Measurements from ENCODE around the gene GALP. TPM values are rescaled to one million over a fixed set of nuclear protein-coding genes. Genes with fewer than 3 reads are reported as not detected.
"Not testable (repeated sequence)": the region's sequence is repeated elsewhere in the genome, so short reads cannot be mapped to it uniquely, and the experiment has no call there.

GALP gene
- total RNA-seq = not detected
- not detected for total RNA-seq (2013)

DNA sequence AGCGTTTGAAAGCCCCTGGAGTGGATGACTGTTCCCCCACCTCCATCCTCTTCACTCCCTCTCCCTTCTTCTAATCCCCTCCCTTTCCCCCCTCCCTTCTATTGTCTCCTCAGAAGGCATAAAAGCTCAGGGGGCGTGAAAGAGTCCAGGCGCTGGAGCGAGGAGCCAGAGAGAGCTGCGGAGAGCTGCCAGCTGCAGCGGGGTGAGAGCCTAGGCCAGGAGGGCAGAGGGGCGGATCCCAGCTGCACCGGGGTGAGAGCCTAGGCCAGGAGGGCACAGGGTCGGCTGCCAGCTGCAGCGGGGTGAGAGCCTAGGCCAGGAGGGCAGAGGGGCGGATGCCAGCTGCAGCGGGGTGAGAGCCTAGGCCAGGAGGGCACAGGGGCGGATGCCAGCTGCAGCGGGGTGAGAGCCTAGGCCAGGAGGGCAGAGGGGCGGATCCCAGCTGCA lies at the start of gene GALP:
GALP (plus strand) TSS at position 148 of the 447 bp plus-strand sequence. CDS start 1,101 bp downstream, outside the sequence.
- not testable (repeated sequence) for H3K9me3 Mint-ChIP-seq; DNase-seq; H3K4me1 ChIP-seq (ENCODE audit: control insufficient read depth, insufficient read depth, low read length); H3K27ac ChIP-seq (ENCODE audit: low read length); H3K9me3 ChIP-seq (ENCODE audit: control insufficient read depth, insufficient read depth, low read length); ATAC-seq; H3K27me3 ChIP-seq (ENCODE audit: control insufficient read depth, insufficient read depth, low read length); H3K36me3 Mint-ChIP-seq; H3K27me3 Mint-ChIP-seq (ENCODE audit: low read depth in 2 of 2); H3K4me3 ChIP-seq (ENCODE audit: low read length); H3K4me3 Mint-ChIP-seq; H3K4me1 Mint-ChIP-seq; H3K36me3 ChIP-seq (ENCODE audit: control insufficient read depth, insufficient read depth, low read length); H3K27ac Mint-ChIP-seq
- WGBS (ENCODE audit: insufficient coverage) = 84% methylated on average over 15 of the region's 15 CpGs
- intact Hi-C loops (cut with micrococcal nuclease) = loop anchor here (10.0 kb wide), 1 partner anchor 71 kb away; no protein-coding TSS in a partner anchor

DNA sequence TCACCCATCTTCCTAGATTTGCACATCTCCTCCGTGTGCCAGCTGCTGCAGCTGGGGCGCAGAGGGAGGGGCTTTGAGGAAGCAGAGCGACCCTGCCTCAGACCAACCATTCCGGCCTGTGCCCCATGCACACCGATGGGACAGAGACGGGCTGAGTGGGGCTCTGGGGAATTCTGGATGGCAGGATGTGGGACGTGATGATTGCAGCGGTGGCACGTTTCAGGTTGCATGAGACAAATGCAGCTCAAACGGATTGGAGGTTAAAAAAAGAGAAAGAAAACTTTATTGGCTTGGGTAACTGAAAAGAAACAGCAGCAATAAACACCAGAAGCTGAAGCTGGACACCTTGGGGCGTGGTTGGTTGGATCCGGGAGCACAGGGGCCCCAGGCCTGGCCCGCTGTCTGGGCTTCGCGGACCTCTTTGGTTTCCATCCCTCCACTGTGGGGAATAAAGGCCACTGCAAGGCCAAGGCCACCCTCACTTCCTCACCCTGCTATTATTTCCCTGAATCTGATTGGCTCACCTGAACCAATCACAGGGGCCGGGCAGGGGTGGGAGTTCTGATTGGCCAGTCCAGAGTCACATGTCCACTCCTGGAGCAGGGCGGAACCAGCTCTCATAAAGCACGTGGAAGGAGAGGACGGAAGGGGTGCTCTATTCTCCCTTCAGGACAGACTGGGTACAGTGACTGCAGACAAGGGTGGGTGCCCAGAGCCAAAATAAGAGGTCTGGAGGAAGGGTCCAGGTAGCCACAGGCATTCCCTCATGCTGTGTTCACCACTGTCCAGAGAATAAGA lies 48.6 kb upstream of the GALP start:
- Histone ChIP-seq H3K27me3 (ENCODE audit: control insufficient read depth, insufficient read depth, low read length) (no peaks in the 10 kb centered on the region), H3K4me1 (ENCODE audit: control insufficient read depth, insufficient read depth, low read length) (no peaks in the 10 kb centered on the region), H3K9me3 (ENCODE audit: control insufficient read depth, insufficient read depth, low read length) (no peaks in the 10 kb centered on the region), H3K4me3 (ENCODE audit: low read length) (no peak overlapping the region), H3K27ac (ENCODE audit: low read length) (no peak overlapping the region), H3K36me3 (ENCODE audit: control insufficient read depth, insufficient read depth, low read length) (no peaks in the 10 kb centered on the region)
- WGBS (ENCODE audit: insufficient coverage) = 88% methylated on average over 19 of the region's 19 CpGs
- TF ChIP-seq, protein P1, sequence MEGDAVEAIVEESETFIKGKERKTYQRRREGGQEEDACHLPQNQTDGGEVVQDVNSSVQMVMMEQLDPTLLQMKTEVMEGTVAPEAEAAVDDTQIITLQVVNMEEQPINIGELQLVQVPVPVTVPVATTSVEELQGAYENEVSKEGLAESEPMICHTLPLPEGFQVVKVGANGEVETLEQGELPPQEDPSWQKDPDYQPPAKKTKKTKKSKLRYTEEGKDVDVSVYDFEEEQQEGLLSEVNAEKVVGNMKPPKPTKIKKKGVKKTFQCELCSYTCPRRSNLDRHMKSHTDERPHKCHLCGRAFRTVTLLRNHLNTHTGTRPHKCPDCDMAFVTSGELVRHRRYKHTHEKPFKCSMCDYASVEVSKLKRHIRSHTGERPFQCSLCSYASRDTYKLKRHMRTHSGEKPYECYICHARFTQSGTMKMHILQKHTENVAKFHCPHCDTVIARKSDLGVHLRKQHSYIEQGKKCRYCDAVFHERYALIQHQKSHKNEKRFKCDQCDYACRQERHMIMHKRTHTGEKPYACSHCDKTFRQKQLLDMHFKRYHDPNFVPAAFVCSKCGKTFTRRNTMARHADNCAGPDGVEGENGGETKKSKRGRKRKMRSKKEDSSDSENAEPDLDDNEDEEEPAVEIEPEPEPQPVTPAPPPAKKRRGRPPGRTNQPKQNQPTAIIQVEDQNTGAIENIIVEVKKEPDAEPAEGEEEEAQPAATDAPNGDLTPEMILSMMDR (IDR thresholded peaks at IDR 0.05) = no peak
- DNase-seq (no peak), ATAC-seq (no peak)
- H3K27ac Mint-ChIP-seq = no peak overlapping the region
- H3K36me3 Mint-ChIP-seq = no peaks in the 10 kb centered on the region
- no peaks in the 10 kb centered on the region for H3K9me3 Mint-ChIP-seq
- intact Hi-C loops (cut with micrococcal nuclease) = no loop called here
- H3K4me1 Mint-ChIP-seq = no peaks in the 10 kb centered on the region
- no peak overlapping the region for H3K4me3 Mint-ChIP-seq
- no peaks in the 10 kb centered on the region for H3K27me3 Mint-ChIP-seq (ENCODE audit: low read depth in 2 of 2)

DNA sequence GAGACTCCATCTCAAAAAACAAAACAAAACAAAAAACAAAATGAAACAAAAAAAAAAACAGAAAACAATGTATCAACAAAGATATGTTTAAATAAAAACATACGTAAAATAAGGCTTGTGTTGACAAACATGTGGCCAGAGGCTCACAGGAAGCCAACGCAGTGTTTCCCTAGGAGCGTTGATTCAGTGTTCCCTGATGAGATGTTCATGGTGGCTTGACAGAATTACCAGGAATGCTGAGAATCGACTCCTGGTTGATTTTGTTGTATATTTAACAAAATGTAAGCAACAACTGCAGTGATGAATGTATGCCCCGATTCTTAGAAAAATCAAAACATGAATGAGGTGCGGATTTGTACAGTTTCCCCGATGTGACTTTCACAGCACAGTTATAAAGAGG lies 45.8 kb upstream of the GALP start:
- H3K27ac ChIP-seq (ENCODE audit: low read length) = no peak overlapping the region
- H3K27ac Mint-ChIP-seq = no peak overlapping the region
- H3K36me3 ChIP-seq (ENCODE audit: control insufficient read depth, insufficient read depth, low read length) = no peaks in the 10 kb centered on the region
- TF ChIP-seq, protein P1 (IDR thresholded peaks at IDR 0.05) = no peak
- no peaks in the 10 kb centered on the region for H3K9me3 ChIP-seq (ENCODE audit: control insufficient read depth, insufficient read depth, low read length)
- H3K4me3 Mint-ChIP-seq = no peak overlapping the region
- WGBS (ENCODE audit: insufficient coverage) = 90% methylated on average over 7 of the region's 7 CpGs
- no peaks in the 10 kb centered on the region for H3K27me3 ChIP-seq (ENCODE audit: control insufficient read depth, insufficient read depth, low read length)
- H3K9me3 Mint-ChIP-seq = no peaks in the 10 kb centered on the region
- H3K36me3 Mint-ChIP-seq = no peaks in the 10 kb centered on the region
- H3K27me3 Mint-ChIP-seq (ENCODE audit: low read depth in 2 of 2) = no peaks in the 10 kb centered on the region
- intact Hi-C loops (cut with micrococcal nuclease) = no loop called here
- ATAC-seq (no peak), DNase-seq (no peak)
- no peaks in the 10 kb centered on the region for H3K4me1 Mint-ChIP-seq
- peaks cover 6% of the 10 kb centered on the region for H3K4me1 ChIP-seq (ENCODE audit: control insufficient read depth, insufficient read depth, low read length)
- H3K4me3 ChIP-seq (ENCODE audit: low read length) = no peak overlapping the region

DNA sequence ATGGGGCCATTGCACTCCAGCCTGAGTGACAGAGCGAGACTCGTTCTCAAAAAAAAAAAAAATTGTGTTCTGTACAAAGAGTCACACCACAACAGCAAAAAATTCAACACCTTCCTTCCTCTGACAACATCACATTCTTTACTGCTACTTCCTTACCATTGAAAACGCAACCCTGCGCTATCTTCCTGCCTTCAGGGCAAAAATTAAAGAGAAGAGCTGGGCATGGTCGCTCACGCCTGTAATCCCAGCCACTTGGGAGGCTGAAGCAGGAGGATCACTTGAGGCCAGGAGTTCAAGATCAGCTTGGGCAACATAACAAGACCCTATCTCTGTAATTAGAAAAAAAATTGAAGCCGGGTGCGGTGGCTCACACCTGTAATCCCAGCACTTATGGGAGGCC lies 44.2 kb upstream of the GALP start:
- 86% methylated on average over 6 of the region's 8 CpGs for WGBS (ENCODE audit: insufficient coverage)
- no peak overlapping the region for H3K27ac Mint-ChIP-seq

More for the DNA sequence above, 44.2 kb upstream of the GALP start:
- no peak for DNase-seq
- Histone ChIP-seq H3K36me3 (ENCODE audit: control insufficient read depth, insufficient read depth, low read length) (no peaks in the 10 kb centered on the region), H3K9me3 (ENCODE audit: control insufficient read depth, insufficient read depth, low read length) (no peaks in the 10 kb centered on the region), H3K27me3 (ENCODE audit: control insufficient read depth, insufficient read depth, low read length) (no peaks in the 10 kb centered on the region), H3K4me1 (ENCODE audit: control insufficient read depth, insufficient read depth, low read length) (peaks cover 6% of the 10 kb centered on the region), H3K27ac (ENCODE audit: low read length) (no peak overlapping the region), H3K4me3 (ENCODE audit: low read length) (no peak overlapping the region)
- no peak for ATAC-seq
- Mint-ChIP-seq H3K27me3 (ENCODE audit: low read depth in 2 of 2) (no peaks in the 10 kb centered on the region), H3K36me3 (no peaks in the 10 kb centered on the region), H3K9me3 (no peaks in the 10 kb centered on the region), H3K4me1 (no peaks in the 10 kb centered on the region), H3K4me3 (no peak overlapping the region)
- intact Hi-C loops (cut with micrococcal nuclease) = no loop called here
- TF ChIP-seq, protein P1 (IDR thresholded peaks at IDR 0.05) = no peak

All from natural killer cell (primary cell).